Measurements from ENCODE around the gene RAPH1.

RAPH1 gene

GRCh38 chr2:203489531-203489930 lies 45.6 kb downstream of the RAPH1 start:
- DNase-seq (ENCODE audit: low spot score), result no peak

- DNase-seq (ENCODE audit: low spot score), result peak; percentile 18
Observed at GRCh38 chr2:203484266-203485112, 50.6 kb downstream of the RAPH1 start.

GRCh38 chr2:203480623-203481022 lies 54.5 kb downstream of the RAPH1 start:
- DNase-seq (ENCODE audit: low spot score), result no peak

GRCh38 chr2:203476881-203477280 lies 58.2 kb downstream of the RAPH1 start:
- no peak for DNase-seq (ENCODE audit: low spot score)

- DNase-seq (ENCODE audit: low spot score), result no peak
Observed at GRCh38 chr2:203471323-203471722, 63.8 kb downstream of the RAPH1 start.

GRCh38 chr2:203470371-203470770 lies 64.7 kb downstream of the RAPH1 start:
- peak; percentile 30 for DNase-seq (ENCODE audit: low spot score)

GRCh38 chr2:203469546-203469945 lies 65.6 kb downstream of the RAPH1 start:
- DNase-seq (ENCODE audit: low spot score), result no peak

GRCh38 chr2:203463266-203463678 lies 71.8 kb downstream of the RAPH1 start:
- no peak for DNase-seq (ENCODE audit: low spot score)

- DNase-seq (ENCODE audit: low spot score), result no peak
Observed at GRCh38 chr2:203462308-203462707, 72.8 kb downstream of the RAPH1 start.

GRCh38 chr2:203461746-203462145 lies 73.4 kb downstream of the RAPH1 start:
- DNase-seq (ENCODE audit: low spot score), result no peak

GRCh38 chr2:203455209-203455608 lies 79.9 kb downstream of the RAPH1 start:
- DNase-seq (ENCODE audit: low spot score), result no peak

GRCh38 chr2:203453858-203454451 lies 81.1 kb downstream of the RAPH1 start:
- peak; percentile 61 for DNase-seq (ENCODE audit: low spot score)

- DNase-seq (ENCODE audit: low spot score), result no peak
Observed at GRCh38 chr2:203451689-203452088, 83.4 kb downstream of the RAPH1 start.

GRCh38 chr2:203451011-203451410 lies 84.1 kb downstream of the RAPH1 start:
- no peak for DNase-seq (ENCODE audit: low spot score)

GRCh38 chr2:203450561-203450960 lies 84.5 kb downstream of the RAPH1 start:
- DNase-seq (ENCODE audit: low spot score), result no peak

- no peak for DNase-seq (ENCODE audit: low spot score)
Observed at GRCh38 chr2:203446780-203447179, 88.3 kb downstream of the RAPH1 start.

GRCh38 chr2:203446071-203446481 lies 89.0 kb downstream of the RAPH1 start:
- DNase-seq (ENCODE audit: low spot score), result no peak

GRCh38 chr2:203444738-203445137 lies 90.4 kb downstream of the RAPH1 start:
- DNase-seq (ENCODE audit: low spot score), result no peak

GRCh38 chr2:203442463-203442862 lies 92.6 kb downstream of the RAPH1 start:
- no peak for DNase-seq (ENCODE audit: low spot score)

GRCh38 chr2:203441463-203441862 lies 93.6 kb downstream of the RAPH1 start:
- DNase-seq (ENCODE audit: low spot score), result no peak

- DNase-seq (ENCODE audit: low spot score), result no peak
Observed at GRCh38 chr2:203440671-203441070, 94.4 kb downstream of the RAPH1 start.

- DNase-seq (ENCODE audit: low spot score), result no peak
Observed at GRCh38 chr2:203438528-203438927, 96.6 kb downstream of the RAPH1 start.

- DNase-seq (ENCODE audit: low spot score), result no peak
Observed at GRCh38 chr2:203437511-203437910, 97.6 kb downstream of the RAPH1 start.

- DNase-seq (ENCODE audit: low spot score), result no peak
Observed at GRCh38 chr2:203436496-203436895, 98.6 kb downstream of the RAPH1 start.

All from AG20443 (cell line).